Neuron (in vitro differentiated cells): ENCODE data around the gene HMBS.

Source experiments
- H2AFZ ChIP-seq: one replicate; pipeline ENCODE4 v1.6.1; 2013; ENCODE audit warnings: low read depth, mild to moderate bottlenecking, inconsistent platforms, low read length, moderate library complexity
- H3K27me3 ChIP-seq: one replicate; pipeline ENCODE4 v1.6.1; 2013; ENCODE audit warnings: low read length; ENCODE audit not compliant: insufficient read depth
- H3K36me3 ChIP-seq: one replicate; pipeline ENCODE4 v1.6.1; 2013; ENCODE audit warnings: low read length; ENCODE audit not compliant: insufficient read depth
- H3K4me1 ChIP-seq: one replicate; pipeline ENCODE4 v1.6.1; 2013; ENCODE audit warnings: low read length; ENCODE audit not compliant: insufficient read depth
- H3K4me3 ChIP-seq: 2 replicates; pipeline ENCODE4 v1.5.1; 2013; ENCODE audit warnings: mild to moderate bottlenecking, low read length, moderate library complexity
- H3K9me3 ChIP-seq: one replicate; pipeline ENCODE4 v1.6.1; 2013; ENCODE audit warnings: low read length

Gene HMBS

GRCh38 chr11:119087123-119087522, 2.4 kb downstream of the HMBS start:
- H3K4me3 ChIP-seq = no peak overlapping the region
- peaks cover 11% of the 10 kb centered on the region for H3K4me1 ChIP-seq
- no peak overlapping the region for H2AFZ ChIP-seq
- no peaks in the 10 kb centered on the region for H3K9me3 ChIP-seq
- H3K36me3 ChIP-seq = peaks cover 8% of the 10 kb centered on the region
- no peaks in the 10 kb centered on the region for H3K27me3 ChIP-seq

DNA sequence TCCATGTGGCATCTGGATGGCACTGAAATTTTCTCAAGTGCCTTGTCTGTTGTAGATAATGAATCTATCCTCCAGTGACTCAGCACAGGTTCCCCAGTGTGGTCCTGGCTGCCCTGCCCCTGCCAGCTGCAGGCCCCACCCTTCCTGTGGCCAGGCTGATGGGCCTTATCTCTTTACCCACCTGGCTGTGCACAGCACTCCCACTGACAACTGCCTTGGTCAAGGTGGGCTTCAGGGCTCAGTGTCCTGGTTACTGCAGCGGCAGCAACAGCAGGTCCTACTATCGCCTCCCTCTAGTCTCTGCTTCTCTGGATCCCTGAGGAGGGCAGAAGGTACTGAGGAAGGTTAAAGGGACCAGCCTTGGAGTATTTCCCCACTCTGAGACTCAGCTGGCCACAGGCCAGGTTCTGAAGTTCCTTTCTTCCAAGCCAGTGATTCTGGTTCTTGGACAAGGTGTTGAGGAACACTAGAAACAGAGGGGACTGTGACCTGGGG, 3.1 kb downstream of the HMBS start:
- no peaks in the 10 kb centered on the region for H3K27me3 ChIP-seq
- H2AFZ ChIP-seq = no peak overlapping the region
- H3K9me3 ChIP-seq = no peaks in the 10 kb centered on the region
- H3K4me3 ChIP-seq = no peak overlapping the region
- peaks cover 12% of the 10 kb centered on the region for H3K36me3 ChIP-seq
- peaks cover 18% of the 10 kb centered on the region for H3K4me1 ChIP-seq

- H3K36me3 ChIP-seq = peaks cover 17% of the 10 kb centered on the region
Measured at GRCh38 chr11:119088406-119088805, 3.7 kb downstream of the HMBS start.

GRCh38 chr11:119089319-119089718, 4.6 kb downstream of the HMBS start:
- no peaks in the 10 kb centered on the region for H3K27me3 ChIP-seq
- H3K36me3 ChIP-seq = peaks cover 19% of the 10 kb centered on the region
- peaks cover 29% of the 10 kb centered on the region for H3K4me1 ChIP-seq
- no peak overlapping the region for H3K4me3 ChIP-seq
- no peak overlapping the region for H2AFZ ChIP-seq
- H3K9me3 ChIP-seq = no peaks in the 10 kb centered on the region

More at GRCh38 chr11:119088406-119088805, 3.7 kb downstream of the HMBS start:
- Histone ChIP-seq H2AFZ (no peak overlapping the region), H3K9me3 (no peaks in the 10 kb centered on the region), H3K27me3 (no peaks in the 10 kb centered on the region), H3K4me1 (peaks cover 24% of the 10 kb centered on the region), H3K4me3 (no peak overlapping the region)

- H3K27me3 ChIP-seq = no peaks in the 10 kb centered on the region
- no peak overlapping the region for H2AFZ ChIP-seq
- H3K4me1 ChIP-seq = peaks cover 25% of the 10 kb centered on the region
- no peak overlapping the region for H3K4me3 ChIP-seq
- H3K9me3 ChIP-seq = no peaks in the 10 kb centered on the region
- H3K36me3 ChIP-seq = peaks cover 19% of the 10 kb centered on the region
Measured at GRCh38 chr11:119091178-119091577, 6.5 kb downstream of the HMBS start.

DNA sequence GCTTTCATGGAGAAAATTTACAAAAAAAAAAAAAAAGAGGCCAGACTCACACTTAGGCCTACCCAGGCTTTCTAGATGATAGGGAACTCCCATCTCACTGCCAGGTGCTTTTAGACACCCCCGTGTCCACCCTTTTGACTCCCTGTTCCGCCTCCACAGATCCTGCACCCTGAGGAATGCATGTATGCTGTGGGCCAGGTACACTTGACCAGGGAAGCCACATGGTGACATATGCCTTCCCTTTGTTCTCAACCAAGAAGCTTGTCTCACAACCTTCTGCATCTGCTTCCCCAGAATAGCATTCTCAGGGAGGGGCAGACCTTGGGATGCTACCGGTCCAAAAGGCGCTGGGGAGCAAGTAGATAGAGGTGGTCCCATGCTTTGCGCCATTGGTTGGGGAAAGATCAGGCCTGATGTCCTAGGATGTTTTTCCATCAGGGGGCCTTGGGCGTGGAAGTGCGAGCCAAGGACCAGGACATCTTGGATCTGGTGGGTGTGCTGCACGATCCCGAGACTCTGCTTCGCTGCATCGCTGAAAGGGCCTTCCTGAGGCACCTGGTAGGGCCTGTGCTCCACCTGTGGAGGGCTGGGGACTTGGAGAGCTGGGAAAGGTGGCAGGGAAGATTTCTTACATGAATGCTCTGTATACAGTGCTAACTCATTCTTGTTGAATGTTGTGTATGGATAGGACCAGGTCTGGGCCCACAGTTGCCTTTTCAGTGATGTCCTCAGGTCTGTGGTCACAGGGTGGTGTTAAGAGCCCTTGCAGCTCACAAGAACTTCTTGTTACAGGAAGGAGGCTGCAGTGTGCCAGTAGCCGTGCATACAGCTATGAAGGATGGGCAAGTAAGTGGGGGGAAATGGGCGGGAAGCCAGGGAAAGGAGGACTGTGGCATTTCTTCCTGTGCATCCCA, 7.5 kb downstream of the HMBS start:
- Histone ChIP-seq H3K4me3 (peak overlapping the region; percentile 63), H3K36me3 (peaks cover 27% of the 10 kb centered on the region)

GRCh38 chr11:119092880-119093842, 8.5 kb downstream of the HMBS start:
- Histone ChIP-seq H3K4me1 (peaks cover 25% of the 10 kb centered on the region), H3K9me3 (no peaks in the 10 kb centered on the region), H3K36me3 (peaks cover 36% of the 10 kb centered on the region), H3K4me3 (peak overlapping the region; percentile 63), H3K27me3 (no peaks in the 10 kb centered on the region), H2AFZ (no peak overlapping the region)

More for the DNA sequence above, 7.5 kb downstream of the HMBS start:
- Histone ChIP-seq H3K9me3 (no peaks in the 10 kb centered on the region), H3K27me3 (no peaks in the 10 kb centered on the region), H2AFZ (no peak overlapping the region), H3K4me1 (peaks cover 25% of the 10 kb centered on the region)

DNA sequence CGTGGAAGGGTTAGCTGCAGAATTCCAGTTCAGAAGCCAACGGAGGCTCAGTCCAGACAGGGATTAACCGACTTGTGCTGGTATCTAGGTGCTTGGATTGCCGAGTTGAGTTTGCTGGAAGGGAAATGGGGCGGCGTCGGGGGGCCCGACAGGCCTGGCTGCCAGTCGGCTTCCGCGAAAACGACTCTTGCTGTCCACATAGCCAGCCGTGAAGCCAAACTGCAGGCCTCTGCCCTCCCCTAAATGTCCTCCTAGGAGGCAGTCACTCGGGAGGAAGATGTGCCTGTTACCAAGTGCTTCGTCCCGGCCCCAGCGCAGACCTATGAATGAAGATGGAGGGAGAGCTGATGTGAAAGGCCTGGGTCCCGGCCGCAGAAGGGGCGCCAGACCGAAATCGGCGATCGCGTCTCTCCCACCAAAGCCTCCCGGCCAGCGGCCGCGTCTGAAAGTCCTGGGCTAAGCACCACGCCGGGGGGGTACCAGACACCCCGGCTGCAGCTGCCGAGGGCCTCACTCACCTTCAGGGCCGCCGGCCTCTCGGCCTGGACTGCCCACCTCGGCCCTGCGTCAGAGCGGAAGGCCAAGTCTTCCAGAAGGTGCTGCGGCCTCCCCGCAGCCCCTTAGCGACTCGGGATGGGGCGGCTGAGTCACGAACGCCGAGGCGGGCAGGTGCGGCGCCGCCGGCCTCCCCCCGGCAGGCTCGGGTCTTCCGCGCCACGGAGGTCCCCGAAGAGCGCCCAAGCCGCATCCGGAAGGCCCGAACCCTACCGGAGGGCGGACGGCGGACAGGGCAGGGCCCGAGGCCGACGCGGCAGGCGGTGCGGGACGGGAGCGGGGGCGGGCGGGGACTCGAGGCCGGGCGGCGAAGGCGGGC, 9.5 kb downstream of the HMBS start:
- Histone ChIP-seq H3K36me3 (peaks cover 43% of the 10 kb centered on the region), H3K4me3 (peak overlapping the region; percentile 63)

GRCh38 chr11:119094816-119095065, 10.1 kb downstream of the HMBS start:
- peaks cover 25% of the 10 kb centered on the region for H3K4me1 ChIP-seq
- peaks cover 43% of the 10 kb centered on the region for H3K36me3 ChIP-seq
- H3K4me3 ChIP-seq = peak overlapping the region; percentile 63
- H3K9me3 ChIP-seq = no peaks in the 10 kb centered on the region
- no peaks in the 10 kb centered on the region for H3K27me3 ChIP-seq
- no peak overlapping the region for H2AFZ ChIP-seq

More for the DNA sequence above, 9.5 kb downstream of the HMBS start:
- no peak overlapping the region for H2AFZ ChIP-seq
- peaks cover 25% of the 10 kb centered on the region for H3K4me1 ChIP-seq
- no peaks in the 10 kb centered on the region for H3K9me3 ChIP-seq
- H3K27me3 ChIP-seq = no peaks in the 10 kb centered on the region

DNA sequence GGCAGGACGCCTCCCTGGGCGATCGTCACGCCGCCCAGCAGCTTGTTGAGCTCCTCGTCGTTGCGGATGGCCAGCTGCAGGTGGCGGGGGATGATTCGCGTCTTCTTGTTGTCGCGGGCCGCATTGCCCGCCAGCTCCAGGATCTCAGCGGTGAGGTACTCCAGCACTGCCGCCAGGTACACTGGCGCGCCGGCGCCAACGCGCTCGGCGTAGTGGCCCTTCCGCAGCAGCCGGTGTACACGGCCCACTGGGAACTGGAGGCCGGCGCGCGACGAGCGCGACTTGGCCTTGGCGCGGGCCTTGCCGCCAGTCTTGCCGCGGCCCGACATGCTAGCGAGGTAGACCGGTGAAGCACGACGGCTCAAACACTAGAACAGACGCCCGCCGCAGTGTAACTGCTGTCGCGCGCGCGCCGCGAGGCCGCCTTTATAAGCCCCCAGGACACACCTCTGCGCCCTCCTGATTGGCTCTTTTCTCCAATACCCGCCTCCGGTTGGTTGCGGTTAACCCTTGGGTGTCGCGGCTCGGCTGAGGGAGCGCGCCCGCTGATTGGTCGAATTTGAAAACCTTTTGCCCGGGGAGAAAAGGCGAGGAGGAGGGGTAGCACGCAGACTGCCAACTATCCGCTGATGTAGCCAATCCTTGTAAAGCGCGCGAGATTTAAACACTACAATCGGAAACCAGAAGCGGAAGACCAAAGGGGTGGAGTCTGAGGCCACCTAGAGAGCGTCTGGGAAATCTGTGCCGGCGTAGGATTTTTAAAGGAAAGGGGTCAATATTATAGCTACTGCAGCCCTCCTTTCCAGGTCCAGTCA, 10.6 kb downstream of the HMBS start:
- no peaks in the 10 kb centered on the region for H3K27me3 ChIP-seq
- H2AFZ ChIP-seq = no peak overlapping the region
- peak overlapping the region; percentile 63 for H3K4me3 ChIP-seq
- no peaks in the 10 kb centered on the region for H3K9me3 ChIP-seq
- peaks cover 31% of the 10 kb centered on the region for H3K4me1 ChIP-seq
- peaks cover 41% of the 10 kb centered on the region for H3K36me3 ChIP-seq

- no peak overlapping the region for H2AFZ ChIP-seq
- H3K9me3 ChIP-seq = no peaks in the 10 kb centered on the region
- H3K4me3 ChIP-seq = no peak overlapping the region
- peaks cover 24% of the 10 kb centered on the region for H3K36me3 ChIP-seq
- H3K4me1 ChIP-seq = peaks cover 25% of the 10 kb centered on the region
- H3K27me3 ChIP-seq = no peaks in the 10 kb centered on the region
Measured at GRCh38 chr11:119099711-119100110, 15.0 kb downstream of the HMBS start.
